K562 (cell line): Measurements from ENCODE around the gene GPN3. TPM values are rescaled to one million over a fixed set of nuclear protein-coding genes. Genes with fewer than 3 reads are reported as not detected.
A peak's percentile ranks its signal among the peaks of the same experiment; 100 is the strongest.

Source experiments
- DLX4 ChIP-seq: fragments of 250-450 bp; sonication (Bioruptor Pico); IDR thresholded peaks from 2 replicates; pipeline ENCODE4 v1.6.1; 2021; ENCODE audit warnings: mild to moderate bottlenecking
- E2F8 ChIP-seq: fragments of 450-650 bp; IDR thresholded peaks from 2 replicates; pipeline ENCODE4 v1.7.1; 2018; ENCODE audit warnings: mild to moderate bottlenecking, low read depth; ENCODE audit not compliant: partially characterized antibody
- HNRNPK ChIP-seq: fragments of 200-400 bp; formaldehyde crosslinking; IDR thresholded peaks from one replicate; pipeline ENCODE4 v1.6.1; 2018; ENCODE audit warnings: mild to moderate bottlenecking, low read depth, low read length; ENCODE audit not compliant: poor library complexity, severe bottlenecking
- JUND ChIP-seq, 2 experiments: IDR thresholded peaks; 2 replicates in 1 of 2; 3 replicates in 1 of 2; pipeline ENCODE4 v1.6.1; 2011; ENCODE audit warnings: borderline replicate concordance in 2 of 2, low read depth in 2 of 2, low read length in 2 of 2, improper control_type of control experiment in 1 of 2, missing biosample characterization in 1 of 2, missing genetic modification characterization in 1 of 2, missing genetic modification reagents in 1 of 2
- MBD2 ChIP-seq: sonication (generic); IDR thresholded peaks from 2 replicates; pipeline ENCODE4 v1.6.1; 2016; ENCODE audit warnings: low read depth, borderline replicate concordance
- NFATC3 ChIP-seq: fragments of 450-650 bp; IDR thresholded peaks from 2 replicates; pipeline ENCODE4 v1.6.1; 2017; ENCODE audit warnings: mild to moderate bottlenecking
- NFIX ChIP-seq: fragments of 250-450 bp; sonication (Bioruptor Pico); IDR thresholded peaks from 2 replicates; pipeline ENCODE4 v1.4.0; 2020; ENCODE audit warnings: low read depth, mild to moderate bottlenecking, moderate library complexity
- POU5F1 ChIP-seq: fragments of 150-350 bp; IDR thresholded peaks from 2 replicates; pipeline ENCODE4 v1.6.1; 2014; ENCODE audit warnings: borderline replicate concordance, low read length, low read depth, mild to moderate bottlenecking; ENCODE audit not compliant: partially characterized antibody
- PTTG1 ChIP-seq: fragments of 450-650 bp; IDR thresholded peaks from 2 replicates; pipeline ENCODE4 v1.6.1; 2016; ENCODE audit warnings: low read depth, mild to moderate bottlenecking, missing genetic modification characterization, missing compliant biosample characterization
- RUNX1 ChIP-seq: sonication (generic); IDR thresholded peaks from 2 replicates; pipeline ENCODE4 v1.6.1; 2016; ENCODE audit warnings: antibody characterized with exemption, low read depth
- SNRNP70 ChIP-seq: fragments of 200-400 bp; formaldehyde crosslinking; optimal IDR thresholded peaks from 2 replicates; pipeline ENCODE3; 2017; ENCODE audit warnings: low read depth, low read length
- TCF3 ChIP-seq: sonication (generic); formaldehyde crosslinking; IDR thresholded peaks from 2 replicates; pipeline ENCODE4 v1.4.0; 2020; ENCODE audit warnings: mild to moderate bottlenecking, missing genetic modification reagents
- XRCC4 ChIP-seq: IDR thresholded peaks from one replicate; pipeline ENCODE4 v1.6.1; 2011; ENCODE audit not compliant: insufficient read depth, insufficient read length; ENCODE audit errors: extremely low read depth
- ZC3H8 ChIP-seq: fragments of 450-650 bp; IDR thresholded peaks from 2 replicates; pipeline ENCODE4 v1.6.1; 2017
- ZNF444 ChIP-seq: fragments of 250-450 bp; sonication (Bioruptor Pico); IDR thresholded peaks from 2 replicates; pipeline ENCODE4 v1.4.0; 2020; ENCODE audit warnings: mild to moderate bottlenecking, moderate library complexity
- ZNF592 ChIP-seq: fragments of 450-650 bp; IDR thresholded peaks from 2 replicates; pipeline ENCODE4 v1.6.1; 2017; ENCODE audit warnings: antibody characterized with exemption, mild to moderate bottlenecking
- polyA plus RNA-seq, 8 experiments: library from polyadenylated mRNA; depleted of rRNA in 4 of 8; stranded (reverse) in 5 of 8; unstranded in 3 of 8; fragments of >200 nt; fragmentation: Nextera tagmentation in 2 of 8; fragmentation: Illumina TruSeq in 1 of 8; extraction: Ambion mirVana in 2 of 8; extraction: Trizol in 1 of 8; gene quantifications; 2 replicates each; pipeline versions ENCODE4 v1.2.1 to v1.2.3, GENCODE V29; 2011 to 2014; ENCODE audit warnings: inconsistent platforms in 1 of 8, missing spikeins in 1 of 8
- total RNA-seq, 7 experiments: library from RNA; depleted of rRNA in 6 of 7; stranded (reverse); fragments of >200 nt in 6 of 7; fragmentation: Illumina TruSeq in 2 of 7; extraction: Trizol in 2 of 7; gene quantifications; 2 replicates each; pipeline versions ENCODE4 v1.2.1 to v1.2.3, GENCODE V29; 2011 to 2021; ENCODE audit warnings: low replicate concordance in 1 of 7
- TF ChIP-seq, protein P1 (sequence below): fragments of 200-800 bp; sonication (Bioruptor generic); IDR thresholded peaks from 2 replicates; pipeline ENCODE4 v1.6.1; 2017; ENCODE audit warnings: missing genetic modification characterization, missing compliant biosample characterization

Gene GPN3
- total and polyA plus RNA-seq, 9 of the 15 experiments (the other 6 are each of a cell fraction or from before 2014, with no cell fraction given): 35.8 to 123 (median 64.2) TPM

DNA sequence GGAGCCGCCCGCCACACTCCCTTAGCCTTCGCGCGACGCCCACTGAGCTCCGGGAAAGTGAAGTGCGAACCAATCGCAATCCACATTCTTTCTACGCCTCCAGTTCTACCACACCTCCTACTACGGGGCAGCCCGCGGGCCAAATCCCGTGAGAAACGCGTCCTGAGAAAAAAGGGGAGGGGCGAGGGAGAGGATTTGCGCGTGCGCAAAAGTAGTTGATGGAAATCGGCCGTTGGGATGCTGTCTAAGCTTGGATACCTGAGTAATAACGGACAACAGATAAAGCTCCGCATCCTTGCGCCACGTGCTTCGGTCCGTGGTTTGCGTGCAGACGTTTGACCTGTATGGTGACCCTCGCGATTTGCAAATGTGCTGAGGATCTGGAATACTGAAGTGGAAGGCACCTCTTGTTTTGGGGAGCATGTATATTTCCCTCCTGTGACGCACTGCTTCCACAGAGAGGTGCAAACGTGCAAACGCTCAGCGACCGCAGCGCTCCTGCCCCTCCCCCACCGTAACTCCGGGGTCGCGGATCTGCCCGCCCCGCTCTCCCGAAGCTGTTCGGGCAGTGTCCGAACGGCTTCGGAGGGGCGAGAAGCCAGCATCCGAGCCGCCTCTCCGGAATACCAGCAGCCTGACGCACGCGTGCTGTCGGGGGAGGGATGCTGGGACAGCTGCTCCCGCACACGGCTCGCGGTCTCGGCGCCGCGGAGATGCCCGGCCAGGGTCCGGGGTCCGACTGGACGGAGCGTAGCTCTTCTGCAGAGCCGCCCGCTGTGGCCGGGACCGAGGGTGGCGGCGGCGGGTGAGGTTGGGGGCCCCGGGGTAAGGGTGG lies at the start of gene GPN3, which contains the start of gene FAM216A (continued):
- TF ChIP-seq XRCC4 (no peak), RUNX1 (no peak), HNRNPK (no peak), TCF3 (no peak; the same call in 1 of the 2 replicates), ZNF592 (no peak), DLX4 (CRISPR knock-in tag) (no peak), E2F8 (no peak), ZNF444 (CRISPR knock-in tag) (no peak), POU5F1 (peak; percentile 98), MBD2 (peak; percentile 71; the same call in 1 of the 2 replicates), ZC3H8 (no peak), PTTG1 (tag) (no peak), JUND (IDR thresholded peaks at IDR 0.05; ENCODE audit: borderline replicate concordance, low read depth, low read length) (peak; percentile 73), JUND (tag; IDR thresholded peaks at IDR 0.05; ENCODE audit: borderline replicate concordance, low read depth, low read length) (peak; percentile 71; the same call in 2 of the 3 replicates), NFIX (CRISPR knock-in tag) (no peak), SNRNP70 (no peak), NFATC3 (no peak)
- TF ChIP-seq, protein P1, sequence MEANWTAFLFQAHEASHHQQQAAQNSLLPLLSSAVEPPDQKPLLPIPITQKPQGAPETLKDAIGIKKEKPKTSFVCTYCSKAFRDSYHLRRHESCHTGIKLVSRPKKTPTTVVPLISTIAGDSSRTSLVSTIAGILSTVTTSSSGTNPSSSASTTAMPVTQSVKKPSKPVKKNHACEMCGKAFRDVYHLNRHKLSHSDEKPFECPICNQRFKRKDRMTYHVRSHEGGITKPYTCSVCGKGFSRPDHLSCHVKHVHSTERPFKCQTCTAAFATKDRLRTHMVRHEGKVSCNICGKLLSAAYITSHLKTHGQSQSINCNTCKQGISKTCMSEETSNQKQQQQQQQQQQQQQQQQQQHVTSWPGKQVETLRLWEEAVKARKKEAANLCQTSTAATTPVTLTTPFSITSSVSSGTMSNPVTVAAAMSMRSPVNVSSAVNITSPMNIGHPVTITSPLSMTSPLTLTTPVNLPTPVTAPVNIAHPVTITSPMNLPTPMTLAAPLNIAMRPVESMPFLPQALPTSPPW (CRISPR knock-in tag): peak; percentile 94
